Measurements from ENCODE around the gene UBE2Q1. TPM values are rescaled to one million over a fixed set of nuclear protein-coding genes. Genes with fewer than 3 reads are reported as not detected.

Gene UBE2Q1
- total RNA-seq, 1 experiment from 2014 or later, result 38.4 TPM

DNA sequence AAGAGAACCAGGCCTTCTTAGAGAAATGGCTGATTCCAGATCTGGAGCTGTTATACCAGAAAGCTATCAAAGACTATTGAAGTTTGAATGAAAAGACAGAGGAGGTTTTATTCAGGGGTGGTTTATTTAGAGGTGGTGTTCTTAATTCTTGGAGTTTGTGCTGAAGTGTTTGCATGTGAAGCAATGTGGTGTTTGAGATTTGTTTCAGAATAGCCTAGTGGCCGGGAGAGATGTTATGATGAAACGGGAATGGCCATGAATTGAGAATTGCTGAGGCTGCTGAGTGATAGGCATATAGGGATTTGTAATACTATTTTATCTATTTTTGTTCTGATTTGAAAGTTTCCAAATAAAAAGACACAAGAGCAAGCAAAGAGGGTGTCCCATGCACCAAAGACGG, 45.7 kb downstream of the UBE2Q1 start:
- DNase-seq (ENCODE audit: low read depth), result no peak

DNA sequence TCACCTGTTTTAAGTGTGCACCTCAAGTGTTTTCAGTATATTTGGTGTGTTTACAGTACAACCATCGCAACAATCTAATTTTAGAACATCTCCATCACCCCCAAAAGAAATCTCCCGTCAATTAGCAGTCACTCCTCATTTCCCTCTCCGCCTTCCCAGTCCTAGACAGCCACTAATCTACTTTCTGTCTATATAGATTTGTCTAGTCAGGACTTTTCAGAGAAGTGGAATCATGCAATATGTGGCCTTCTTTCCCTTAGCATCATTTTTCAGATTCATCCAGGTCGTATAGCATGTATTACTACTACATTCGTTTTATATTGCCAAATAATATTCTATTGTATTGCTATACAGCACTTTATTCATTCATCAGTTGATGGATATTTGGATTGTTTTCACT, 54.6 kb downstream of the UBE2Q1 start:
- DNase-seq (ENCODE audit: low read depth), result no peak

GRCh38 chr1:154502744-154503115, 55.7 kb downstream of the UBE2Q1 start:
- DNase-seq (ENCODE audit: low read depth), result no peak

DNA sequence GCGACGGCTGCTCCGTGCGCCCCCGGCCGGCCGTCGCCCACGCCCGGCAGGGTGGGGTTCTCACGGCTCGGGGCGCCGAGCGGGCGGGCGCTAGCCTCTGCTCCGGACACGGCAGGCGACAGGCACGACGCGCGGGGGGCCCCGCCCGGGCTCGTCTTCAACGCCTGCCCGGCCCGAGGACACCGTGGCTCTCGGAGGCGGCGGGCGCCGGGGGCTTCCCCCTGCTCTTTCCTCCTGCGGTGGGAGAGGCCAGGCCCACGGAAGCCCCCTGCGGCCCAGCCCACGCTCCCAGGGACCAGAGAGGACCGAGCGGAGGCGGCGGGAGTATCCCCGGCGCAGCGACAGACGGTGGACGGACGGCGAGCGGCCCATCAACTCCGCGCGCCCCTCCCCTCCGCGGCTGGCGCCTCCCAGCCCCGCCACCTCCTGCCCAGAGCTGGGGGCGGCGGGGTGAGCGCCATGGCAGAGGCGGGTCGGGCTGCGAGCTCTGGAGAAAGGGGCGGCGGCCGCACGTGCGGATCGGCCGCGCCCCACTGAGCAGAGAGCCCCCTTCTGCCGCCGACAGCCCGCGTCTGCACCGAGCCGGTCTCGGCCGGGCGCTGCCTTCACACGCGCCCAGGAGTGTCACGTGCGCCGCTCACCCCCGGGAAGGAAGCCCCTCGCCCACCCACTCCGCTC, 56.3 kb downstream of the UBE2Q1 start, which contains the start of the genes SHE and TDRD10:
SHE (minus strand) TSS at position 347 of the 678 bp plus-strand sequence. CDS start 386 bp downstream, outside the sequence.
TDRD10 (plus strand) TSS at position 154 of the 678 bp plus-strand sequence. CDS start 4,685 bp downstream, outside the sequence.
- DNase-seq (ENCODE audit: low read depth), result no peak

DNA sequence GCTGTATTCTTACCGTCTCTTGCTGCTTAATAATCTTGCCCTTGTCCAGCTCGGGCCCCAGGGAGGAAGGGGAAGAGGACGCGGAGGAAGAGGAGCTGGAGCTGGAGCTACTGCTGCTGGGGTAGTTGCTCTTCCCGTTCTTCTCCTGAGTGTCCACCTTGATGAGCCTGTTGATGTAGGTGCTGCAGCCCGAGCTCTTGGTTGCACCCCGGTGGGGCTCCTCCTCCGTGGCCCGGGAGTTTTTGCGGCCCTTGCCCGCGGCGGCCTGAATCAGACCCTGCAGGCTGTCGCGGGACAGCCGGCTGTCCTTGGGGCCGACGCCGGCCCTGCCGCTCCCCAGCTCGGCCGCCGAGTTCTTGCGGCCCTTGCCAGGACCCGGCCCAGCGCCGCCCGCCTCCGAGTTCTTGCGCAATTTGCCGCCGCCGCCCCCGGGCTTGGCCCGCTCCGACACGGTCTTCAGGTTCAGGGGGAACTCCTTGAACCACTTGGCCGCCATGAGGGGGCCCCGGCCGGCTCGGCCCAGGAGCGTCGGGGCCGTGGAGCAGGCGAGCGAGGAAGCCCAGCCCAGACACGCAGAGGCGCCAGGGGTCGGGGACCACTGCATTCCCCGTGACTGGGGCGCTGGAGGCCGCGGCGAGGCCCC, 56.9 kb downstream of the UBE2Q1 start:
- DNase-seq (ENCODE audit: low read depth), result no peak

- DNase-seq (ENCODE audit: low read depth), result no peak
Observed at GRCh38 chr1:154500533-154500932, 57.9 kb downstream of the UBE2Q1 start.

DNA sequence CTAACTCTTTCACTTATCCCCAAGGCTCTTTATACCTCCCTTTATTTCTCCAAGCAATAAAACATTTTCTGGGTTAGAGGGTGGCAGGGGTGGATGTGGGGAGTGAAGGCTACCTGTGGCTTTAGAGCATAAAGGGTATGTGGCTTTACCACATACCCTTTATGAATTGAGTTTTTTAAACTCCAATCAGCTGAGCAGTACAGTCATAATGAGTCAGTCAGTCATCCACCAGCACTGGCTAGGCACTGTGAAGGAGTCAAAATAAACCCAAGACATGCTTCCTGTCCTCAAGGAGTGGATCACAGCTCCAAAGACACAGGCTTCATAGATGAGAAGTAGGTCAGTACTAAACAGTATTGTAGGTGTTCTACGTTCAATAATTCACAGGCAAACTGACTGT, 59.0 kb downstream of the UBE2Q1 start:
- DNase-seq (ENCODE audit: low read depth), result peak; percentile 59

Other genes starting within 250 kb of the UBE2Q1 start
- not detected in 2 replicates for gene AQP10, start 237.6 kb downstream of the UBE2Q1 start, total RNA-seq (2014; rRNA removed; shearing (Covaris generic))
- gene ATP8B2, start 233.1 kb downstream of the UBE2Q1 start, total RNA-seq (2014; rRNA removed; shearing (Covaris generic)), result 126 and 169 TPM in 2 replicates
- 13.8 and 25.4 TPM in 2 replicates for gene IL6R, start 153.3 kb downstream of the UBE2Q1 start, total RNA-seq (2014; rRNA removed; shearing (Covaris generic))
- gene TDRD10, start 56.4 kb downstream of the UBE2Q1 start, total RNA-seq (2014; rRNA removed; shearing (Covaris generic)), result not detected in 2 replicates
- gene SHE, start 56.2 kb downstream of the UBE2Q1 start, total RNA-seq (2014; rRNA removed; shearing (Covaris generic)), result not detected in 2 replicates
- gene CHRNB2, start 9.1 kb upstream of the UBE2Q1 start, total RNA-seq (2014; rRNA removed; shearing (Covaris generic)), result 0.17 and 0.88 TPM in 2 replicates
- gene ADAR, start 49.5 kb upstream of the UBE2Q1 start, total RNA-seq (2014; rRNA removed; shearing (Covaris generic)), result 98.3 and 107 TPM in 2 replicates